H4 (cell line): Measurements from ENCODE around the gene TMEM182. TPM values are rescaled to one million over a fixed set of nuclear protein-coding genes. Genes with fewer than 3 reads are reported as not detected.

Source experiments
- total RNA-seq: library from RNA; depleted of rRNA; stranded (reverse); fragments of >200 nt; shearing (Covaris generic); gene quantifications from 2 replicates; pipeline ENCODE4 v1.2.3, GENCODE V29; 2014; rRNA removed

The TMEM182 gene
- total RNA-seq, 1 experiment from 2014 or later, result 4.5 TPM

Other genes with a start within 250 kb of the TMEM182 start
- gene SLC9A2, start 142.5 kb upstream of the TMEM182 start, total RNA-seq, result 0.12 and 0.19 TPM in 2 replicates